NCI-H2227 treated with DMSO at 0.1 percent for 48 hours (cell line): Measurements from ENCODE around the gene SLC25A24.
"Not testable (repeated sequence)": the region's sequence is repeated elsewhere in the genome, so short reads cannot be mapped to it uniquely, and the experiment has no call there.

ENCODE experiments used
- DNase-seq: peaks from one replicate; lab custom pipeline; 2025; lab: John Stamatoyannopoulos, UW

Gene SLC25A24

GRCh38 chr1:108139555-108139954, 60.6 kb downstream of the SLC25A24 start:
- not testable (repeated sequence) for DNase-seq

GRCh38 chr1:108133148-108133547, 67.0 kb downstream of the SLC25A24 start:
- DNase-seq = not testable (repeated sequence)

- not testable (repeated sequence) for DNase-seq
Measured at GRCh38 chr1:108132367-108132766, 67.8 kb downstream of the SLC25A24 start.

GRCh38 chr1:108131281-108131680, 68.9 kb downstream of the SLC25A24 start:
- not testable (repeated sequence) for DNase-seq

GRCh38 chr1:108130794-108131193, 69.3 kb downstream of the SLC25A24 start:
- DNase-seq = no peak

- no peak for DNase-seq
Measured at GRCh38 chr1:108129999-108130398, 70.1 kb downstream of the SLC25A24 start.

GRCh38 chr1:108125312-108126138, 74.6 kb downstream of the SLC25A24 start:
- peak; percentile 76 for DNase-seq

- no peak for DNase-seq
Measured at GRCh38 chr1:108124622-108125311, 75.4 kb downstream of the SLC25A24 start.

- no peak for DNase-seq
Measured at GRCh38 chr1:108124023-108124422, 76.1 kb downstream of the SLC25A24 start.

- no peak for DNase-seq
Measured at GRCh38 chr1:108121358-108122143, 78.6 kb downstream of the SLC25A24 start.

- DNase-seq = no peak
Measured at GRCh38 chr1:108120163-108120562, 80.0 kb downstream of the SLC25A24 start.

GRCh38 chr1:108119500-108119899, 80.6 kb downstream of the SLC25A24 start:
- DNase-seq = no peak

GRCh38 chr1:108117945-108118902, 81.9 kb downstream of the SLC25A24 start:
- DNase-seq = no peak

- no peak for DNase-seq
Measured at GRCh38 chr1:108117237-108117636, 82.9 kb downstream of the SLC25A24 start.

- no peak for DNase-seq
Measured at GRCh38 chr1:108114033-108114599, 86.0 kb downstream of the SLC25A24 start.

- DNase-seq = no peak
Measured at GRCh38 chr1:108113496-108113895, 86.6 kb downstream of the SLC25A24 start.

GRCh38 chr1:108109295-108109973, 90.7 kb downstream of the SLC25A24 start:
- DNase-seq = no peak

- DNase-seq = no peak
Measured at GRCh38 chr1:108108119-108108518, 92.0 kb downstream of the SLC25A24 start.

- DNase-seq = no peak
Measured at GRCh38 chr1:108107658-108108057, 92.5 kb downstream of the SLC25A24 start.

GRCh38 chr1:108106775-108107174, 93.4 kb downstream of the SLC25A24 start:
- DNase-seq = no peak
